ENCODE measurements around the gene HSPG2.

GRCh38 chr1:21847223-21848205 lies 89.6 kb downstream of the HSPG2 start:
- TF ChIP-seq SIN3A (IDR thresholded peaks at IDR 0.05; ENCODE audit: borderline replicate concordance, insufficient read depth, low read depth, low read length) (no peak), POLR2AphosphoS5 (IDR thresholded peaks at IDR 0.05; ENCODE audit: low read depth, low read length) (no peak), CTCF (IDR thresholded peaks at IDR 0.05) (no peak), REST (IDR thresholded peaks at IDR 0.05; ENCODE audit: insufficient read depth in 1 of 2, low read depth in 2 of 2, low read length in 1 of 2) (no peak)

Data from Panc1 (cell line).